ENCODE results near the gene SCN3B.
"Not testable (repeated sequence)": the region's sequence is repeated elsewhere in the genome, so short reads cannot be mapped to it uniquely, and the experiment has no call there.

Gene SCN3B

DNA sequence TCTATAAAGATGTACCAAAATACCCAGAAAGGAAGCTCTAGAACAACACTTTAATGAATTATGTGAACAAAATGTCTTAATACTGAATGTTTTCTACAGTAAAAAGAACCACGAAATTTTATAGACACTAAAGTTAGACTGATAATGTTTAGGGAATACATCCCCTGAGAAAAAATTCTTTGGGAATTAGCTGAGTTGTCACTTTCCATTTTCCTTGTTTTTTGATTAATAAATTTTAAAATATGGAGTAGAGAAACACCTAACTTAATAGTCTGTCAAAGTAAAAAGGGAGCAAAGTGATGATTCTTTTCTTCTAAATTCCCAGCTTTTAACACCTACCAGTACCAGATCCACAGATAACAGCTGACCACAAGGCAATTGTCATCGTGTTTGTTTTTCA lies 23.1 kb upstream of the SCN3B start:
- H3K27ac Mint-ChIP-seq: no peak overlapping the region
- H3K27me3 Mint-ChIP-seq: no peaks in the 10 kb centered on the region
- peaks cover 18% of the 10 kb centered on the region for H3K4me1 Mint-ChIP-seq (ENCODE audit: low read depth)
- H3K4me3 Mint-ChIP-seq: no peak overlapping the region
- DNase-seq: no peak
- no peaks in the 10 kb centered on the region for H3K36me3 Mint-ChIP-seq (ENCODE audit: low read depth)
- H3K9me3 Mint-ChIP-seq: no peaks in the 10 kb centered on the region

DNA sequence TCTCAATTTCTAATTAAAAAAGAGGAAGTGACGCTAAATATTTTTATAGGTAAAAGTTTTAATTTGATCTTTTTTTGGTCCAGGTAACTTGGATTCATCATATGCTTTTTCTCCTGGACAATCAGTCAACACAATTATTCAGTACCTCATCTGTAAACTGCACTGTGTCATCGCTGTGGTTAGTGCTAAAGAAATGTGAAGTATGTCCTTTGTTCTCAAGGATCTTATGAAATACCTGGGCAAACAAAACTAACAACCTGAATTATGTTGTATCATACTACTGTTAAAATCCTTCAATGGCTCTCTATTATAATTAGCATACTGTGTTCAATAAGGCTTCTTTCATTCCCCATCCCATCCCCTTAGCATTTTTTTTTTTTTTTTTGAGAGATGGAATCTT lies 19.9 kb upstream of the SCN3B start:
- Mint-ChIP-seq H3K4me1 (ENCODE audit: low read depth) (no peaks in the 10 kb centered on the region), H3K4me3 (no peak overlapping the region), H3K27me3 (no peaks in the 10 kb centered on the region), H3K9me3 (no peaks in the 10 kb centered on the region), H3K36me3 (ENCODE audit: low read depth) (no peaks in the 10 kb centered on the region), H3K27ac (no peak overlapping the region)
- DNase-seq: no peak

DNA sequence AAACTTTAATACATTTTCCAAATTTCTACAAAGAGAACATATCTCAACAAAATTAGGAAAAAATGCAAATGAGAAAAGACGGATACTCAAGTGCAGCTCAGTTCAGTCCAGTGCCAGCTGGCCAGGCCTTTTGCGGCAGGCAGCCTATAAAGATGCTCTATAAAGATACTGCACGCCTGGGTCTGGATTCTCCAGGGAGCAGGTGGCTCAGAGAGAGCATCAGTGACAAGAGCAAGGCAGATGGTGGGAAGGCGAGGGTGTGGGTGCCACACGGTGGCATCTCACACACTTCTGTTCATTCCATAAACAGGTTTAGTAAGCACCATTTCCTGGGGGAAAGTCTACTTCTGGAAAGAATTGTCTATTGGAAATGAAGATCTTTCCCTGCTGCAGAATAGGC lies 18.1 kb upstream of the SCN3B start:
- no peaks in the 10 kb centered on the region for H3K27me3 Mint-ChIP-seq
- no peaks in the 10 kb centered on the region for H3K36me3 Mint-ChIP-seq (ENCODE audit: low read depth)
- no peak overlapping the region for H3K27ac Mint-ChIP-seq
- H3K4me1 Mint-ChIP-seq (ENCODE audit: low read depth): no peaks in the 10 kb centered on the region
- H3K4me3 Mint-ChIP-seq: no peak overlapping the region
- no peaks in the 10 kb centered on the region for H3K9me3 Mint-ChIP-seq
- DNase-seq: no peak

DNA sequence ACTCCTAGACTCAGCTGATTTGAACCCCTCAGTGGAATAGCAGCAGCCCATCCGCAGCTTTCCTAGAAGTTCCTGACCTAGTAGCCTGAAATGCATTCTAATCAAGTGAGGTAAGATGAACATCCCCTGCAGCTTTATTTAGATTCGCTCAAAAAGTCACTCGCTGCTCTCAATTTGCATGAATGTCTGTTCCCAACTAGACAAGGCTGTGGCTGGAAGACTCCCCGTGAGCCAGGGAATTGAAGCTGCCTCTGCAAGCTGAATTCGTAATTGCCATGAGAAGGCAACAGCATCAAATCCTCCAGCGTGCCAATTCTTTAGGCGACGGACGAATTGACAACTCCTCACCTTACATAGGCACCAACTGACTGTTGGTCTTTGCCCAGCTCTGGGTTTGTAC lies 17.1 kb upstream of the SCN3B start:
- no peaks in the 10 kb centered on the region for H3K4me1 Mint-ChIP-seq (ENCODE audit: low read depth)
- no peaks in the 10 kb centered on the region for H3K9me3 Mint-ChIP-seq
- DNase-seq: no peak
- no peak overlapping the region for H3K4me3 Mint-ChIP-seq
- H3K27ac Mint-ChIP-seq: no peak overlapping the region
- H3K36me3 Mint-ChIP-seq (ENCODE audit: low read depth): no peaks in the 10 kb centered on the region
- no peaks in the 10 kb centered on the region for H3K27me3 Mint-ChIP-seq

DNA sequence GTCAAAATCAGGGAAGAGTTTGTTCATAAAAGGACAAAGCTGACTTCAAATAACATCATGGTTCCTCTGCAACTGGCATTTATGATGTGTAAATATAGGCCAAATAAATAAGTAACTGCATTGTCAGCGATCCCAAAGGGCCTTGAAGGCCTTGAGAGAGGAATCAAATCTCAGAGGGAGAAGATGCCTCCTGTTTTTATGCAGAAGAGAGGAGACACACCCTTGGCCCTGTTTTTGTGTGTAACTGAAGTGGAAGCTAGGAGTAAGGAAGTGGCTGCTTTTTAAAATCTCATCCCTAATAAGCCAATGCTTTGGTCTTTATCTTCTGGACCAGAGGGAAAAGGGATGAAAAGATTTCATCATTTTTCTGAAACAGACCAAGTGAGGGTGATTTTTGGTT lies 15.7 kb upstream of the SCN3B start:
- H3K4me1 Mint-ChIP-seq (ENCODE audit: low read depth): no peaks in the 10 kb centered on the region
- no peaks in the 10 kb centered on the region for H3K36me3 Mint-ChIP-seq (ENCODE audit: low read depth)
- no peak for DNase-seq
- no peaks in the 10 kb centered on the region for H3K27me3 Mint-ChIP-seq
- no peak overlapping the region for H3K4me3 Mint-ChIP-seq
- H3K9me3 Mint-ChIP-seq: no peaks in the 10 kb centered on the region
- no peak overlapping the region for H3K27ac Mint-ChIP-seq

DNA sequence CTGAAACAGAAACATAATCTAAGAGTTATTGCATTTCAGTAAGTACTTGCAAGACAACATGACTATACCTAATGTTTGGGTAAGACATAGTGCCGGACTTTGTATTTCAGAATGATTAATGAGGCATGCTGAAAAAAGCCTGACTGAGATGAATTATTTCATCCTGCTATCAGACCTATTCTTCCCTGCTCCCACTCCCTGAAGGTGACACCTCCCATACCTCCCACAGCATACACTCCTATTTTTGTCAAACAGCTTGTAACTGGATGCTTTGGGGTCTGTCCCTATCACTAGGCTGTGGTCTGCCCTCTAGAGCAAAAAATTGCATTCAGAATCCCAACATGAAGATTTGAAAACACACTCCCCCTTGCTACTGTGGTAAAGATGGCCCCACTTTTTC lies 10.9 kb upstream of the SCN3B start:
- H3K27me3 Mint-ChIP-seq: peaks cover 2% of the 10 kb centered on the region
- H3K27ac Mint-ChIP-seq: no peak overlapping the region
- H3K9me3 Mint-ChIP-seq: peaks cover 3% of the 10 kb centered on the region
- DNase-seq: no peak
- H3K4me1 Mint-ChIP-seq (ENCODE audit: low read depth): peaks cover 2% of the 10 kb centered on the region
- no peaks in the 10 kb centered on the region for H3K36me3 Mint-ChIP-seq (ENCODE audit: low read depth)
- H3K4me3 Mint-ChIP-seq: no peak overlapping the region

DNA sequence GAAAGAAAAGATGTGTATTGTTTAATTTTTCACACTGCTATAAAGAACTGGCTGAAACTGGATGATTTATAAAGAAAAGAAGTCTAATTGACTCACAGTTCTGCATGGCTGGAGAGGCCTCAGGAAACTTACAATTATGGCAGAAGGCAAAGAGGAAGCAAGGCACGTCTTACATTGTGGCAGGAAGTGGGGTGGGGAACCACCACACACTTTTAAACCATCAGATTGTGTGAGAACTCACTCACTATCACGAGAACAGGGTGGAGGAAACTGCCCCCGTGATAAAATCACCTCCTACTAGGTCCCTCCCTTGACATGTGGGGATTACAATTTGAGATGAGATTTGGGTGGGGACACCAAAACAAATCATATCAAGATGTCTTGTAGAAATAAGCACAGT lies 5.5 kb upstream of the SCN3B start:
- H3K4me1 Mint-ChIP-seq (ENCODE audit: low read depth): peaks cover 21% of the 10 kb centered on the region
- H3K9me3 Mint-ChIP-seq; H3K36me3 Mint-ChIP-seq (ENCODE audit: low read depth); DNase-seq; H3K4me3 Mint-ChIP-seq: not testable (repeated sequence)
- peak overlapping the region; percentile 24 for H3K27ac Mint-ChIP-seq
- H3K27me3 Mint-ChIP-seq: peaks cover 17% of the 10 kb centered on the region

DNA sequence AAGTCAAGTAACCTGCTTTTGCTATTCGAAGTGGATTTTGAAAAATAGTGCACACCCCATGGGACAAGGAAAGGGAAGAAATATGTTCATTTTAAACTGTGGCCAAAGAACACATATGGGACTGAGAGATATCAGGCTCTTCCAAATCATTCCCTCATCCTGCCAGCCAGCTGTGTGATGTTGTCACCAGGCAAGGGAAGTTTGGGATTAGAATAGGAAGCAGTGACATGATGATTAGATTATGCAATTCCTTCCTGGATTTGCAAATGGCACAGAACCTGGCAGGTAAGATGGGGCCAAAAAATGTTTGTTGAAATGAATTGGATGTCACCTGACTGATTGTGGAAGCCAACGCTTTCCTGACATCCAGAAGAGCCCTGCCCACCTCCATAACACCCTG lies 4.9 kb upstream of the SCN3B start:
- Mint-ChIP-seq H3K4me3 (no peak overlapping the region), H3K36me3 (ENCODE audit: low read depth) (no peaks in the 10 kb centered on the region), H3K4me1 (ENCODE audit: low read depth) (peaks cover 23% of the 10 kb centered on the region), H3K27ac (no peak overlapping the region), H3K9me3 (peaks cover 9% of the 10 kb centered on the region), H3K27me3 (peaks cover 19% of the 10 kb centered on the region)
- no peak for DNase-seq

DNA sequence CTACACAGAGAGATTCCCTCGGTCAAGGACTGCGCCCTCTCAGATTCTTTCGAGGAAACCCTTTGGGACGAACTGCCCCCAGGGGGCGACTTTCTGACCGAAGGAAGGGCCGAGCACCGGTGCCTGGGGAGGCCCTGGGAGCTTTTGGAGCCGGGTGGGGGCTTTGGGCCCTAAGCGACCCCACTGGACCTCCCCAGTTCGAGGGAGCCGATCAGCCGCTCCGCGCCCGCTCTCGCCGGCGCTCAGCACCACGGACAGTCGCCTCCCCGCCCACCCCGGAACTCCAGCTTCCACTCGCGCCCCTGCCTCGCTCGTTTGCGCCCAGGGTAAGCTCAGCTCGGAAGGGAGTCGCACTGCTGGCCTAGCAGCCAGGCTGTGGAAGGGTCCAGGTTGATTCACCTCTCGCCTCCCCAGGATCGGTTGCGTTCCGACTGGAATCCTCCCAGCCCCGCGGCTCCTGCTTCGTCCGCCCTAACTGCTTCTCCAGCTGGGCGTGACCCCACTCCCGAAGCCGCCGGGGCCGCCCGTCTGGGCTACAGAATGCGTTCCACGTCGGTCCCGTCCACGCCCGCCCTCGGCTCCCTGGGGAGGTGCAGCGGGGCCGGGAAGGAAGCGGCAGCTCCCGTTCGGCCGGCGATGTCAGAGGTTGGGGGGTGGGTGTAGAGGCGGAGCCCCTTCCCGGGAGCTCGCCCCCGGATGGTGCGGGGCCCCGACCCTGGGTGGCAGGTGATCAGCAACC lies 428 bp downstream of the SCN3B start:
- Mint-ChIP-seq H3K4me3 (peak overlapping the region; percentile 68), H3K9me3 (peaks cover 4% of the 10 kb centered on the region), H3K27ac (no peak overlapping the region), H3K36me3 (ENCODE audit: low read depth) (no peaks in the 10 kb centered on the region), H3K27me3 (peaks cover 55% of the 10 kb centered on the region), H3K4me1 (ENCODE audit: low read depth) (peaks cover 12% of the 10 kb centered on the region)
- peak; percentile 55 for DNase-seq

DNA sequence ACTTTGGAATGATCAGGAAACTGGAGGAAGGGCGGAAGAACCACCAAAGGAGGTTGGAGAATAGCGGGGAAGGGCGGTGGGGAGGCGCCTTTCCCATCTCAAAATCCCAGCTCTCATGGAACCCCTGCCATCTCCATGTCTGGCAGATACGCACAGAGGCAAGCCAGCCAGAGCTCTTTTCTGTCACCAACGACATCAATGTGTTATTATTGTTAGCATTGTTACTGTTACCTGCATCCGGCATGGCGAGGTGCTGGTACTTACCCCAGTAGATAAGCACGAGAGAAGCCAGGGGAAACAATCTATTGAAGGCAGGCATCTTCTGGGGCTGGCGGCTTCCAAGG lies 969 bp downstream of the SCN3B start:
- peaks cover 8% of the 10 kb centered on the region for H3K4me1 Mint-ChIP-seq (ENCODE audit: low read depth)
- H3K9me3 Mint-ChIP-seq: no peaks in the 10 kb centered on the region
- no peak overlapping the region for H3K27ac Mint-ChIP-seq
- H3K27me3 Mint-ChIP-seq: peaks cover 55% of the 10 kb centered on the region
- DNase-seq: no peak
- no peaks in the 10 kb centered on the region for H3K36me3 Mint-ChIP-seq (ENCODE audit: low read depth)
- peak overlapping the region; percentile 68 for H3K4me3 Mint-ChIP-seq

DNA sequence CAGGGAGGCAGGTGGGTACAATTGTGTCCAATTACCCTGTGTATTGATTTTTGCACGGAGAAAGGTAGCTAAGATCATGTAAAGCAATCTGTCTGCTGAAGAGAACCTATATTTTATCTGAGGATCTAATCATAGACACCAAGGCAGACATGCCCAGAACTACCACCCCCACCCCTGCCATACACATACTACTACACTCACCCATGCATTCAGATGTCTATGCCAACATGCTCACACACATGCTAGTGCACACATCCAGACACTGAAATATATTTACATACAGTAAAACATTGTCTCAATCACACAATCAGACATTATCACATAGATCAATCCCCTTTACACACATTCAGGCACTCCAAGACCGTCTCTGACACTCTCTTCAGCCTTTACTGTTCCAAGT lies 1.8 kb downstream of the SCN3B start:
- Mint-ChIP-seq H3K27ac (no peak overlapping the region), H3K27me3 (peaks cover 55% of the 10 kb centered on the region), H3K36me3 (ENCODE audit: low read depth) (no peaks in the 10 kb centered on the region), H3K4me1 (ENCODE audit: low read depth) (peaks cover 8% of the 10 kb centered on the region), H3K4me3 (no peak overlapping the region), H3K9me3 (no peaks in the 10 kb centered on the region)
- DNase-seq: no peak

DNA sequence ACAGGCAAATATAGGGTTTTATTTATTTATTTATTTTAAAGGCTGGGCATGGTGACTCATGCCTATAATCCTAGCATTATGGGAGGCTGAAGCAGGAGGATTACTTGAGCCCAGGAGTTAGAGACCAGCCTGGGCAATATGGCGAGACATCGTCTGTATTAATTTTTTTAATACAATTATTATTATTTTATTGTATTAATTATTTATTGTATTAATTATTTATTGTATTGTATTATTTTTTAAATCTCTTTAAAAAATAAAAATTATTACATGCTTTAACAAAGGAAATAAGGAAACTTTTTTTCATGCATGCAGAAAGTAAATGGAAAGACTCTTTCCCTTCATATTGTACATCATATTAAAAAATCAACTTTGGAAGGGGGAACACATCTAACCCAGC lies 3.5 kb downstream of the SCN3B start:
- H3K9me3 Mint-ChIP-seq: no peaks in the 10 kb centered on the region
- H3K27ac Mint-ChIP-seq: no peak overlapping the region
- peaks cover 56% of the 10 kb centered on the region for H3K27me3 Mint-ChIP-seq
- H3K36me3 Mint-ChIP-seq (ENCODE audit: low read depth): no peaks in the 10 kb centered on the region
- H3K4me3 Mint-ChIP-seq: no peak overlapping the region
- H3K4me1 Mint-ChIP-seq (ENCODE audit: low read depth): peaks cover 8% of the 10 kb centered on the region
- no peak for DNase-seq

DNA sequence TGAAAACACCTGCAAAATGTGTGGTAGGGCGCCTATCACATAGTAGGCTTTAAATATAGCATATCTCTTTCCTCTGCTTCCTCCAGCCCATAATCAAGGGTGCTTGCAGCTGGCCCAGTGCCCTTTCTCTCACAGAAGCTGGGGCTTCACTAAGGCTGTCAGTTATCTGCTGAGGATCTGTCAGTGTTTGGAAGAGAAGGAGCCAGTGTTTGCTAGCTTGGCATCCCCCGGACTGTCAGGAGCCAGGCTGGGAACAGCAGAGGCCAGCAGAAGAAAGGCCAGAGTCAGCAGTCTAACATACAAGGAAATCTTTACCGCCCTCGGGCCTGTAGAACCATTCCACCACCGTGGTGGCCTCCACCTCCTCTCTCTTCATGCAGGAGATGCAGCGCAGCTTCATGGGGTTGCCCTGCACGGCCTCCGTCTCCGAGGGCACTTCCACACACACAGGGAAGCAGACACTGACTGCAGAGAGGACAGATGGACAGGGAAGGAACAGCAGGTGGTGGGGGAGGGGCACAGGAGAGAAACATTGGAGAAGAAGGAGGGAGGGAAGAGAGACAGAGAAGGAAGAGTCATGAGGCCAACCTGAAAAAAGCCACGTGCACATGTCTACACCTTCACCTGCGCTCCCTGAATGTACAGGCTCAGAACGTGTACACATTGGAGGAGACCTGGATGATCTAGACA lies 9.0 kb downstream of the SCN3B start:
- peaks cover 22% of the 10 kb centered on the region for H3K27me3 Mint-ChIP-seq
- H3K4me3 Mint-ChIP-seq: no peak overlapping the region

DNA sequence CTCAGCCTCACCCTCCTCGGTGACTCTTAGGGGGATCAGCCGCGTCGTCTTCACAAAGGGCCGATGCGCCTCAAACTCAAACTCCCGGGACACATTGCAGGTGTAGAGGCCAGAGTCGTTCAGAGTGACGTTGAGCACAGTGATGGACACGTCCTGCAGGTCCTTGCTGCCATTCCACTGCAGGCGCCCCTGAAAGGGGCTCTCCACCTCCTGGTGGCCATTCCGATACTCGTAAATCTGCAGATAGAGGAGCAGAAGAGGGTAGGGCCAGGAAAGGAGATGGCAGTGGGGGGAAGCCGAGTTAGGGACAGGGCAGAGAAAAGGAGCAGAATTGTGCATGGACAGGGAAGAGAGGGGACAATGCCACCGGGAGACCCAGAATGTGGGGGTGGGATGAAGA lies 12.0 kb downstream of the SCN3B start:
- Mint-ChIP-seq H3K4me1 (ENCODE audit: low read depth) (peaks cover 2% of the 10 kb centered on the region), H3K4me3 (no peak overlapping the region), H3K27me3 (peaks cover 24% of the 10 kb centered on the region), H3K9me3 (no peaks in the 10 kb centered on the region), H3K27ac (no peak overlapping the region), H3K36me3 (ENCODE audit: low read depth) (no peaks in the 10 kb centered on the region)
- DNase-seq: no peak

More for the DNA sequence above, 9.0 kb downstream of the SCN3B start:
- Mint-ChIP-seq H3K27ac (no peak overlapping the region), H3K36me3 (ENCODE audit: low read depth) (no peaks in the 10 kb centered on the region), H3K9me3 (no peaks in the 10 kb centered on the region), H3K4me1 (ENCODE audit: low read depth) (peaks cover 2% of the 10 kb centered on the region)
- no peak for DNase-seq

DNA sequence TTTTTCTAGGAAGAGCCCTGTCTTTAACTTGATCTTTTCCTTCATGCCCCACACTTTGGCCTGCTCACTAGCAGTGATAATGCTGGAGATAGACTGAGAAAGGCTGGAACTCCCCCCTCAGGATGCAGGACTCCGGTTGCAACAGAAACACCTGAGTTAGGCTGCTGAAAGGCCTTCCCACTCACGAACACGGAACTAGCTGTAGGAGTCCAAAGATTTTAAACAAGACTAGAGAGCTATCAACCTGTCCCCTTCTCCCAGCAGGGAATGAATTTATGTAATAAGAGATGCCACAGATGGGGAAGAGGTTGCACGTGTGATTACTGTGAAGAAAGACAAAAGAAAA lies 13.0 kb downstream of the SCN3B start:
- no peak overlapping the region for H3K27ac Mint-ChIP-seq
- H3K36me3 Mint-ChIP-seq (ENCODE audit: low read depth): no peaks in the 10 kb centered on the region
- no peaks in the 10 kb centered on the region for H3K9me3 Mint-ChIP-seq
- no peak for DNase-seq
- H3K4me3 Mint-ChIP-seq: no peak overlapping the region
- H3K27me3 Mint-ChIP-seq: peaks cover 28% of the 10 kb centered on the region
- H3K4me1 Mint-ChIP-seq (ENCODE audit: low read depth): peaks cover 2% of the 10 kb centered on the region

Measured in activated T-cell treated with anti-CD3 and anti-CD28 coated beads, Interleukin-2, amount 50 U/mL, for 24 hours (primary cell).